Stimulated activated CD4-positive, alpha-beta T cell treated with anti-CD3 and anti-CD28 coated beads, Interleukin-15, amount 100 ng/mL, for 48 hours (primary cell): ENCODE data around the gene VGLL1.

Source experiments
- DNase-seq, 2 donors: peaks; one replicate each; pipeline ENCODE4 v3.0.0-alpha.2; 2020; ENCODE audit warnings: low read depth in 2 of 2

The VGLL1 gene

GRCh38 chrX:136555694-136556093 lies 23.7 kb downstream of the VGLL1 start:
- no peak for DNase-seq

GRCh38 chrX:136572030-136572429 lies 40.0 kb downstream of the VGLL1 start:
- DNase-seq: no peak

DNA sequence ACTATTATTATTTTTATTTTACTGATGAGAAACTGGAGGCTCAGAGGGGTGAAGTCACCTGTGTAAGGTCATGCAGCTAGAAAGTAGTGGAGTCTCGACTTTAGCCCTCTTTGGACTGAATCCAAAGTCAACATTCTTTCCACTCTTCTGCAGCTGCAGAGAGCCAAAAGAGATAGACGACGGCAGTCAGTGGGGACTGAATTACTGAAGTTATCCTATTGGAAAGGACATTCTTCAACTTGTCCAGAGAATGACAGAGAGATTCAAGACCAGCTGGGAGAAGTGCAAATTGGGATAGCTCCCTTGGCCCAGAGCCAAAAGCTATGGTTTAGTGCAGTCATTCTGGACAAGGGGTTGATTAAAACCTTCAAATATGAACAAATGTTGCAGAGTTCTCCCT lies 42.5 kb downstream of the VGLL1 start:
- no peak for DNase-seq

GRCh38 chrX:136577552-136577951 lies 45.5 kb downstream of the VGLL1 start:
- DNase-seq: peak; percentile 61 to 62

- no peak for DNase-seq
Measured at GRCh38 chrX:136580316-136580715, 48.3 kb downstream of the VGLL1 start.

DNA sequence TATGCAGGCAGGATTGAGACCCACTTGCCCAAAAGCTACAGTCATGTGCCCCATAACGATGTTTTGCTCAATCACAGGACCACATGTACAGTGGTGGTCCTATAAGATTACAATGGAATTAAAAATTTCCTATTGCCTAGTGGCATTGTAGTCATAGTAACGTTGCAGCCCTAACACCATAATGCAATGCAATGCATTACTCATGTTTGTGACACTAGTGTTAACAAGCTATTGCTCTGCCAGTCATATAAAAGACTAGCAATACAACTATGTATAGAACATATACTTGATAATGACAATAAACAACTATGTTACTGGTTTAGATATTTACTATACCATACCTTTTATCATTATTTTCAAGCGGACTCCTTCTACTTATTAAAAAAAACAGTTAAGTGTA lies 50.6 kb downstream of the VGLL1 start:
- DNase-seq: no peak

DNA sequence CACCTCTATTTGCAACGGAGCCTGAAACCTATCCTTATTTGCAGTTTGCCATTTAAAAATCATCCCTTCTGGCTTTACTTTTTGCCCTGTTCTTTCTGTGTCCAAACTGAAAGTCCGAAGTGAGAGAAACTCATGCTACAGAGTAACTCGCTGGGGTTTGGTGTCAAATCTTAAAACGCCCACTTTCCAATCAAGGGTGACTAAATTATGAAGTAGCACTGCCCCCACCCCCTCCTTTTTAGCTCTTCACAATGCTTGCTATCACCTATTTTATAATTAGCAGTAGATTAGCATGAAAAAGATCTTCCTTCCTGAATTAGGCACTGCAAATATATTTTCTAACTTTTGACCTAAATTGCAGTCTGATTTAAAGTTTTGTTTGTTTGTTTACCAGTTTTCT lies 52.5 kb downstream of the VGLL1 start:
- DNase-seq: peak; percentile 14 to 35

DNA sequence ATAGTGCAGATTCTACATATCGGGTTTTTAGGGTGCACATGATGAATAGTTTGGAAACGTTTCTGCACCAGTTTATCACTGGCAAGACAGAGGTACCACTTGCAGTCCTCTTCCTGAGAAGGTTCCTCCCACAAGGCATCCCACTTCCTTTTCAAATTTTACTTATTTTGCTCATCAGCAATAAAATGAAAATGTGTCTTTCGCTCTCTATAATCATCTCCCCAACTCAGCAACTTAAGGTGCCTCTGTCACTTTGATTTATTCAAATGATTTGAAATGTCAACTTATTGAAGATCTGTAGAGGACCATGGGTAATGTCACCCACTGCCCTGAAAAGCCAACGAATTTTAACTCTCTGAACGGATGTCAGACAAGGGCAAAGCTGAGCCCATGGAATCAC lies 53.2 kb downstream of the VGLL1 start:
- DNase-seq: no peak

- DNase-seq: no peak
Measured at GRCh38 chrX:136585960-136586359, 53.9 kb downstream of the VGLL1 start.

GRCh38 chrX:136586386-136586785 lies 54.4 kb downstream of the VGLL1 start:
- no peak for DNase-seq

GRCh38 chrX:136587532-136587931 lies 55.5 kb downstream of the VGLL1 start:
- DNase-seq: no peak

GRCh38 chrX:136588036-136588435 lies 56.0 kb downstream of the VGLL1 start:
- no peak for DNase-seq

DNA sequence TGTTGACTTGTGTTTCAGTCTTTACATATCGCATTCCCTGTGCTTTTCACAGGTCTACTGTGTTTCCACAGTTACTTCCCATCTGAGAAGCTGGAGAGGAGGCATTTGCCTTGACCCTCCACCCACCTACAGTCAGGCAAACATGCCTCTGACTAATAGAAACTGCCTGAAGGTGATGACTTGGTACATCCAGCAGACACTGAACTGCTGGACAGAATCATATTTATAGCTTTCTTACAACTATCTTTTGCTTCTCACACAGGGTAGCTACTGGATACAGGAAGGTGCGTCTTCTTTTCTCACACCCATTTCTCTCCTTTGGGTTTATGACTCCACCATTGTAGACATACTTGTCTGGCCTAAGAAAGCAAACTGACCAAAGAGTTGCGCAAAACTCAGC lies 58.0 kb downstream of the VGLL1 start:
- DNase-seq: no peak

DNA sequence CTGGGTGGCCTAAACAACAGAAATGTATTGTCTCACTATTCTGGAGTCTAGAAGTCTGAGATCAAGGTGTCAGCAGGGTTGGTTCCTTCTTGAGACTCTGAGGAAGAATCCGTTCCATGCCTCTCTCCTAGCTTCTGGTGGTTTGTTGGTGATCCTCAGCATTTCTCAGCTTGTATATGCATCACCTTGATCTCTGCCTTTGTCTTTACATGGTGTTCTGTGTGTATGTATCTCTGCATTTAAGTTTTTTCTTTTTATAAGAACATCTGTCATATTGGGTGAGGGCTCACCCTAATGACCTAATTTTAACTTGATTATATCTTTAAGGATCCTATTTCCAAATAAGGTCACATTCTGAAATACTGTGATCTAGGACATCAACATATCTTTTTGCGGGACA lies 65.3 kb downstream of the VGLL1 start:
- no peak for DNase-seq

DNA sequence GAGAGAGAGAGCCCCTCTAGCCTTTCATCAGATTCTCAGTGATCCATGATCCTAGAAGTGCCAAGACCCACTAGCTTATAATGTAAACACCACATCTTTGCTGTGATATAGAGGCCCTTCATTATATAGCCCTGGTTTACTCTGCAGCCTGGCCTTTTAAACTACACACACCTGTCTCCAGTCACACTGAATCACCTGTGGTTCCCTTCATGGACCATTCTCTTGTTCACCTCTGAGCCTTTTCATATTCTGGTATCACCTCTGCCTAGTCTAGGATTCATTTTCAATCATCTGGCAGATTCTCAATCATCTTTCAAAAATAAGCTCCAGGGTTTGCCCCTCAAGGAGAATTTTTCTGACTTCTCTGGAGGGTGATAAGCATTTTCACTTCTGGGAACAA lies 65.9 kb downstream of the VGLL1 start:
- no peak for DNase-seq

GRCh38 chrX:136598631-136599030 lies 66.6 kb downstream of the VGLL1 start:
- peak in 1 of 2 donors; percentile 22 for DNase-seq

- no peak for DNase-seq
Measured at GRCh38 chrX:136600059-136600458, 68.0 kb downstream of the VGLL1 start.
